SK-N-MC (cell line): Measurements from ENCODE around the gene NOVA2.

Experiments
- EZH2 ChIP-seq: fragments of 200-600 bp; sonication (generic); IDR thresholded peaks from one replicate; pipeline ENCODE4 v1.6.1; 2017; ENCODE audit warnings: antibody characterized with exemption
- POLR2AphosphoS5 ChIP-seq: IDR thresholded peaks from 2 replicates; pipeline ENCODE4 v1.6.1; 2012; ENCODE audit warnings: mild to moderate bottlenecking, low read depth, low read length, borderline replicate concordance

- TF ChIP-seq EZH2: no peak
- no peak for TF ChIP-seq POLR2AphosphoS5
These were observed 89.6 kb downstream of the NOVA2 start for GRCh38 chr19:45883881-45884681.
